Endothelial cell of umbilical vein (primary cell): ENCODE results near the gene USB1. TPM values are rescaled to one million over a fixed set of nuclear protein-coding genes. Genes with fewer than 3 reads are reported as not detected.

Experiments used
- BruUV-seq: library from RNA; stranded (reverse); fragments of 400-500 nt; replicated peaks from 2 replicates; lab custom pipeline; 2021; lab: Mats Ljungman, UMichigan
- CTCF ChIA-PET: fragments of 300-600, 350-600 bp; sonication (Branson Sonifier 250); formaldehyde crosslinking; loops from one replicate; lab custom pipeline; 2021; ENCODE audit warnings: antibody characterized with exemption, inconsistent platforms; lab: Charles Lee
- POLR2A ChIA-PET: fragments of 300-600, 350-600 bp; sonication (Branson Sonifier 250); formaldehyde crosslinking; loops from one replicate; lab custom pipeline; 2021; ENCODE audit warnings: antibody characterized with exemption, inconsistent platforms; lab: Charles Lee
- DNase-seq: peaks from one replicate; pipeline ENCODE4 v3.0.0-alpha.2; 2011; ENCODE audit warnings: low read depth, low spot score
- FAIRE-seq: peaks from 2 replicates; lab custom pipeline; 2011; peaks lifted over from hg19 to GRCh38; lab: Jason Lieb, UNC
- H2AFZ ChIP-seq: 2 replicates; pipeline ENCODE4 v1.6.0; 2012; ENCODE audit warnings: low read depth, low read length, control low read depth, inconsistent platforms
- H3K27ac ChIP-seq: 2 replicates; pipeline ENCODE4 v1.5.1; 2011; ENCODE audit warnings: low read depth, mild to moderate bottlenecking, control low read depth, low read length, moderate library complexity; ENCODE audit not compliant: insufficient read depth
- H3K27me3 ChIP-seq, 2 experiments: 2 replicates each; pipeline versions ENCODE4 v1.6.0 to v1.6.1; 2011; ENCODE audit warnings: low read length in 2 of 2, mixed read lengths in 1 of 2; ENCODE audit not compliant: control insufficient read depth in 2 of 2, insufficient read depth in 2 of 2
- H3K36me3 ChIP-seq, 2 experiments: 2 replicates in 1 of 2; 3 replicates in 1 of 2; pipeline ENCODE4 v1.5.1; 2011; ENCODE audit warnings: low read length in 2 of 2, mild to moderate bottlenecking in 1 of 2, moderate library complexity in 1 of 2; ENCODE audit not compliant: control insufficient read depth in 2 of 2, insufficient read depth in 2 of 2; ENCODE audit errors: extremely low read depth in 1 of 2
- H3K4me1 ChIP-seq: 3 replicates; pipeline ENCODE4 v1.5.1; 2011; ENCODE audit warnings: mild to moderate bottlenecking, low read length; ENCODE audit not compliant: control insufficient read depth, insufficient read depth; ENCODE audit errors: extremely low read depth
- H3K4me2 ChIP-seq: 2 replicates; pipeline ENCODE4 v1.6.1; 2011; ENCODE audit warnings: low read length, control low read depth, mixed read lengths; ENCODE audit not compliant: insufficient read depth
- H3K4me3 ChIP-seq, 3 experiments: fragments of 200-600 bp in 1 of 3; sonication (generic), shearing (Covaris generic) in 1 of 3; replicated peaks in 1 of 3; 2 replicates each; pipeline ENCODE4 v1.5.1; 2011 to 2016; ENCODE audit warnings: control low read depth in 3 of 3, low read length in 3 of 3, mild to moderate bottlenecking in 2 of 3, inconsistent platforms in 1 of 3, low read depth in 1 of 3, moderate library complexity in 1 of 3; ENCODE audit not compliant: insufficient read depth in 1 of 3
- H3K79me2 ChIP-seq: 2 replicates; pipeline ENCODE4 v1.6.0; 2012; ENCODE audit warnings: low read length, inconsistent platforms; ENCODE audit not compliant: control insufficient read depth, insufficient read depth
- H3K9ac ChIP-seq: replicated peaks from 2 replicates; pipeline ENCODE3; 2011; ENCODE audit warnings: low read length, control low read depth; ENCODE audit not compliant: insufficient read depth; ENCODE audit errors: extremely low read depth
- H3K9me1 ChIP-seq: replicated peaks from 3 replicates; pipeline ENCODE4 v1.6.0; 2011; ENCODE audit warnings: mild to moderate bottlenecking, low read length; ENCODE audit not compliant: control insufficient read depth, insufficient read depth; ENCODE audit errors: extremely low read depth
- H3K9me3 ChIP-seq: replicated peaks from 2 replicates; pipeline ENCODE4 v1.5.1; 2012; ENCODE audit warnings: low read length, inconsistent platforms; ENCODE audit not compliant: control insufficient read depth, insufficient read depth
- H4K20me1 ChIP-seq: replicated peaks from 2 replicates; pipeline ENCODE3; 2011; ENCODE audit warnings: mild to moderate bottlenecking, low read length; ENCODE audit not compliant: control insufficient read depth, insufficient read depth; ENCODE audit errors: extremely low read depth
- FOS ChIP-seq: IDR thresholded peaks from 2 replicates; pipeline ENCODE4 v1.6.1; 2011; ENCODE audit warnings: mild to moderate bottlenecking, low read length, moderate library complexity, borderline replicate concordance; ENCODE audit not compliant: insufficient read depth
- GATA2 ChIP-seq: IDR thresholded peaks from 2 replicates; pipeline ENCODE4 v1.7.0; 2011; ENCODE audit warnings: low read depth, mild to moderate bottlenecking, moderate library complexity, mixed read lengths, low read length; ENCODE audit not compliant: insufficient read length, insufficient read depth
- JUN ChIP-seq: IDR thresholded peaks from 2 replicates; pipeline ENCODE4 v1.6.1; 2011; ENCODE audit warnings: borderline replicate concordance, low read depth; ENCODE audit not compliant: insufficient read length, insufficient read depth
- POLR2A ChIP-seq: IDR thresholded peaks from 2 replicates; pipeline ENCODE4 v1.6.1; 2012; ENCODE audit warnings: low read depth, mild to moderate bottlenecking, control low read depth, low read length
- POLR2AphosphoS5 ChIP-seq: IDR thresholded peaks from 2 replicates; pipeline ENCODE4 v1.6.1; 2012; ENCODE audit warnings: low read depth, mild to moderate bottlenecking, control low read depth, low read length, moderate library complexity; ENCODE audit not compliant: insufficient read depth
- dilution Hi-C: fragments of 300-500 bp; cut with MboI; formaldehyde crosslinking; loops from one replicate; pipeline ENCODE4 v1.15.0; 2019; ENCODE audit warnings: low sequenced_read_pairs; ENCODE audit not compliant: extremely low pct_ligation_motif_present
- intact Hi-C: fragments of 100-400 bp; cut with micrococcal nuclease; formaldehyde crosslinking; loops from one replicate; pipeline ENCODE4 v1.10.0; 2022
- polyA plus RNA-seq, 4 experiments: library from polyadenylated mRNA; depleted of rRNA in 3 of 4; stranded (reverse) in 3 of 4; unstranded in 1 of 4; fragments of >200 nt; gene quantifications; 2 replicates each; pipeline versions ENCODE4 v1.2.1 to v1.2.3, GENCODE V29; 2011 to 2012; ENCODE audit warnings: missing spikeins in 1 of 4
- total RNA-seq: library from RNA; stranded (reverse); gene quantifications from 2 replicates; pipeline ENCODE4 v1.2.3, GENCODE V29; 2021

Gene USB1
- total and polyA plus RNA-seq, 2 donors (not counting 3 experiments of a cell fraction or from before 2014, with no cell fraction given), result 64.6 to 83.8 TPM

DNA sequence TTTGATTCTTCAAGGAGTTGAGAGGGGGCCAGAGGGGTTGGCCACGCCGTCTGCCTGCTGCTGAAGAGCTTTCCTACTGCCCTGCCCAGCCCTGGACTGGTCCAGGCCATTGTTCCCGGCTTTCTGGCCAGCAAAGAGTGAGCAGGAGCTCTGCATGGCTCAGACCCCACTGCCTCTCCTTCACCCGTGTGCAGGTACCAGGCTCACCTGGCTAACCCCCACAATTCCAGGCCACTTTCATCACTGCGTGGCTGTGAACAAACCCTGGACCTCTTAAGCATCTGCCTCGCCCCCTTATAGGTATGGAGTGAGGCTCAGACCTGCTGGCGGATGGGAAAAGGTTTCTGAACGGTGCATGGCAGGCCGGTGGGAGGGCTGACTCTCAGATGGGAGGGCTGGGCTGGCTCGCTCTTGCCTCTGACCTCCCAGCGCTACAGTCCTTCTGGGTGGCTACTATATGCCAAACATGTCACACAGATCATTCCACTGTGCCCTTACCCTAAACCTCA, 9.6 kb upstream of the USB1 start:
- CTCF ChIA-PET, result no interaction called here
- intact Hi-C loops, result no loop called here
- H2AFZ ChIP-seq, result no peak overlapping the region

DNA sequence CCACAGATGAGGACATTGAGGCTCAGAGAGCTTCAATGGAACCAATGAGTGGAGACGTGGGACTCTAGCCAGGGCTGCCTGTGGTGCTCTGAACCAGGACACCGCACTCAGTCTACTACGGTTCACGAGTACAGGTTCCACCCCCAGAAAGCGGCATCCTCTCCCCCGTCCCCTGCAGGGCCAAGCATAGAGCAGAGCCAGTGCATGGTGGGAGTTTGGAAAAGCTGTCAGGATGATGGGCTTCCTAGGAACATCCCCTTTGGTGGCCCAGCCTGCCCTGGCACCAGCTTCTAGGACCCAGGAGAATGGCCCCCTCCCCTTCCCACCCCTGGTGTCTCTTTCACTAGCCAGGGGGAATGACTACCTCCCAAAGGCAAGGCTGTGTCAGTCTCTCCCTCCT, 9.1 kb upstream of the USB1 start:
- CTCF ChIA-PET, result no interaction called here
- no peak for FAIRE-seq
- POLR2A ChIA-PET, result no interaction called here

More for the DNA sequence above, 9.6 kb upstream of the USB1 start:
- no peak for DNase-seq
- dilution Hi-C loops, result no loop called here
- TF ChIP-seq POLR2AphosphoS5, result no peak
- TF ChIP-seq POLR2A, result no peak
- POLR2A ChIA-PET, result no interaction called here
- Histone ChIP-seq H3K9ac (no peak overlapping the region), H3K4me3 (no peak overlapping the region), H3K79me2 (no peaks in the 10 kb centered on the region), H3K27me3 (no peaks in the 10 kb centered on the region), H3K4me2 (no peak overlapping the region), H3K4me1 (peaks cover 6% of the 10 kb centered on the region), H3K27ac (no peak overlapping the region), H4K20me1 (no peaks in the 10 kb centered on the region), H3K9me3 (no peaks in the 10 kb centered on the region), H3K36me3 (peaks cover 0 to 11% of the 10 kb centered on the region in 2 experiments), H3K9me1 (no peaks in the 10 kb centered on the region)
- no TSS peak for BruUV-seq
- FAIRE-seq, result no peak

More for the DNA sequence above, 9.1 kb upstream of the USB1 start:
- intact Hi-C loops (no loop called here), dilution Hi-C loops (no loop called here)
- TF ChIP-seq GATA2 (no peak), FOS (no peak), JUN (no peak), POLR2A (no peak), POLR2AphosphoS5 (no peak)
- peaks cover 0 to 16% of the 10 kb centered on the region in 2 experiments for H3K36me3 ChIP-seq
- no peak overlapping the region for H3K4me3 ChIP-seq
- no peaks in the 10 kb centered on the region for H3K9me1 ChIP-seq
- H3K4me2 ChIP-seq, result no peak overlapping the region
- H3K9ac ChIP-seq, result no peak overlapping the region
- H3K27me3 ChIP-seq, result no peaks in the 10 kb centered on the region
- H3K9me3 ChIP-seq, result no peaks in the 10 kb centered on the region
- no peak overlapping the region for H3K27ac ChIP-seq
- no peaks in the 10 kb centered on the region for H3K79me2 ChIP-seq
- no peaks in the 10 kb centered on the region for H4K20me1 ChIP-seq
- H3K4me1 ChIP-seq, result peaks cover 6% of the 10 kb centered on the region
- no TSS peak for BruUV-seq
- no peak overlapping the region for H2AFZ ChIP-seq
- DNase-seq, result no peak
